ENCODE measurements around the gene TRMO.

TRMO gene

DNA sequence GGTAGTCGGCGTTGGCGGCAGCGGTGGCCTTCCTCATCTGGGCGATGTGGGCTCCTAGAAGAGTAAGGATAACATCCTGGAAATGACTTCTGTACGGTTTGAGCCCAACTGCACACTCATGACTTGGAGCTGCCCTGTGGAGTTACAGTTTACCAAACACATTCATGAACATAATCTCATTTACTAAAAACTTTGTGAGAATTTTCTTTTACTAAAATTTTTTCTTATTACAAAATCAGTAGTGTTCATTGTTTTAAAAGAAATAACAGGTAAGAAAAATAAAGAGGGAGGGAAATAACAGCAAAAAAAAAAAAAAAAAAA is 63.9 kb downstream of the TRMO start:
- CTCF ChIA-PET = no interaction called here
- no peak overlapping the region for H3K4me3 ChIP-seq (ENCODE audit: low read depth, low read length)
- DNase-seq (ENCODE audit: low read depth, low spot score) = no peak
- POLR2A ChIA-PET = no interaction called here
- TF ChIP-seq, protein P1, sequence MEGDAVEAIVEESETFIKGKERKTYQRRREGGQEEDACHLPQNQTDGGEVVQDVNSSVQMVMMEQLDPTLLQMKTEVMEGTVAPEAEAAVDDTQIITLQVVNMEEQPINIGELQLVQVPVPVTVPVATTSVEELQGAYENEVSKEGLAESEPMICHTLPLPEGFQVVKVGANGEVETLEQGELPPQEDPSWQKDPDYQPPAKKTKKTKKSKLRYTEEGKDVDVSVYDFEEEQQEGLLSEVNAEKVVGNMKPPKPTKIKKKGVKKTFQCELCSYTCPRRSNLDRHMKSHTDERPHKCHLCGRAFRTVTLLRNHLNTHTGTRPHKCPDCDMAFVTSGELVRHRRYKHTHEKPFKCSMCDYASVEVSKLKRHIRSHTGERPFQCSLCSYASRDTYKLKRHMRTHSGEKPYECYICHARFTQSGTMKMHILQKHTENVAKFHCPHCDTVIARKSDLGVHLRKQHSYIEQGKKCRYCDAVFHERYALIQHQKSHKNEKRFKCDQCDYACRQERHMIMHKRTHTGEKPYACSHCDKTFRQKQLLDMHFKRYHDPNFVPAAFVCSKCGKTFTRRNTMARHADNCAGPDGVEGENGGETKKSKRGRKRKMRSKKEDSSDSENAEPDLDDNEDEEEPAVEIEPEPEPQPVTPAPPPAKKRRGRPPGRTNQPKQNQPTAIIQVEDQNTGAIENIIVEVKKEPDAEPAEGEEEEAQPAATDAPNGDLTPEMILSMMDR (IDR thresholded peaks at IDR 0.05; ENCODE audit: insufficient read depth, low read length, missing control alignments) = no peak

DNA sequence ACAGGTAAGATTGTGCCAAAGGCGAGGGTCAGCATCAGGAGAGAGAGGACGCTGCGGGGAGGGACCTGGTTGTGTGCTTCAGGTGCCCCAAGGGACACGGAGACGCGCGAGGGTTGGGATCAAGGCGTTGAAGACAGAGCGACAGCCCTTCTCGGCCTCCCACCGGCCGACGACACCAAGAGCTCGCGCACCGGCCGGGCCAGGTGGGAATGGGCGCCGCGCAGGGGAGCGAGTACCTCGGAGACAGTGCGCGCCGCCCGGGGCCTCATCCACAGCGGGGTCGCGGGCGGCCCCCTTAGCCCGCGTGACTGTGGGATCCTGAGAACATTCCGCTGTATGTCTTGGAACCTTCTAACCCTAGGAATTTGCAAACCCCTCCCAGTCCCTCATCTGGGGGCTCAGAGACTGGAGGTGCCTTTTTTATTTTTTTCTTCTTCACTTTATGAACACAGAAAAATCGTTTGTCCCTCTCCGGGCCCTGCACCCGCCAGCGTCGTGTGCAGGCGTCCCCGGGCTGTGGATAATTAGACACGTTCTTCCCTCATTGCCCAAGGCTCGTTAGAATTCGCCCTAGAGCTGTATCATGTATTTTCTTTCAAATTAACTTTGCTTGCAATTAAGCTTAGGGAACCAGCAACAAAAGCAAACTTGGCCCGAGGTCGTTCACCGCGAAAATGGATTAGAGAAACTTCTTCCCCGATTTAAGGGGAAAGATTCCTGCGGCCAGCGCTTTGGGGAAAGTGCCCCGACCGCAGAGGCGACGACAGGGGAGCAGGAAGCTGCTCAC is 64.5 kb downstream of the TRMO start:
- H3K4me3 ChIP-seq (ENCODE audit: low read depth, low read length) = no peak overlapping the region
- TF ChIP-seq, protein P1 (IDR thresholded peaks at IDR 0.05; ENCODE audit: insufficient read depth, low read length, missing control alignments) = no peak
- ChIA-PET POLR2A (no interaction called here), CTCF (no interaction called here)
- DNase-seq (ENCODE audit: low read depth, low spot score) = no peak

DNA sequence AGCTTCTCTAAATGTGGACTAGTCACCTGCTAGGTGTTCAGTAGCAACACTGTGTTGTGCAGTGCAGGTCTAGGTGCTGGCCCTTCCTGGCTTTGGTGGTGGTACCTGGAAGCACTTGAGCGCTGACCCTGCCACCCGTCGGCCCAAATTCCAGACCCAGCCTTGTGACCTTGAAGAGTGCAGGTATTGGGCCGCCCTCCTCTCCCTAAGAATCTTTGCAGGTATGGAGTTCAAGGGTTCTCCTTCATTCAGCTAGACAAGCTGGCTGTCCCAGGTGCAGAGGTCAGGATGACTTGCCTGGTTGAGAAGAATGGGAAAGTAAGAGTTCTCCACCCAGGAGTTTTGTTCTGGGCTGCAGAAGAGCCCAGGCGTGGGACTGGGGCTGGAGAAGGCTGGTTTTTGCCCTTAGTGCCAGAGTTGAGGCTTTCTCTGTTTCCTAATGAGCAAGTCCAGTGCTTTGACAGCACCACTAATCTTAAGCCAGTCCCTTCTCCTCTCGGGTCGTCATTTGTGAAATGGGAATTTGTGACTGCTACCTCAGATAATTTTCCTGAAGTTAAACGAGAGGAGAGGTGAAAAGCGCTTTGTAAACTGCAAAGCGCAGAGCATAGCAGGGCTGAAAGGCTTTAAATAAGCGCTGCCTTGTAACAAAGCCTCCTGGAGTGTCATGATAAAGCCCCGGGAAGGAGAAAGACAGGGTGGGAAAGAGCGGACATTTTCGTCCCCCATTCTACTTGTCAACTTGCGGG is 65.3 kb downstream of the TRMO start:
- H3K4me3 ChIP-seq (ENCODE audit: low read depth, low read length) = no peak overlapping the region
- TF ChIP-seq, protein P1 (IDR thresholded peaks at IDR 0.05; ENCODE audit: insufficient read depth, low read length, missing control alignments) = no peak
- POLR2A ChIA-PET = no interaction called here
- CTCF ChIA-PET = interaction anchor here (0.5 kb wide), 1 partner anchor 145 kb away, joined by 3 read pairs; no protein-coding TSS in a partner anchor
- DNase-seq (ENCODE audit: low read depth, low spot score) = no peak

DNA sequence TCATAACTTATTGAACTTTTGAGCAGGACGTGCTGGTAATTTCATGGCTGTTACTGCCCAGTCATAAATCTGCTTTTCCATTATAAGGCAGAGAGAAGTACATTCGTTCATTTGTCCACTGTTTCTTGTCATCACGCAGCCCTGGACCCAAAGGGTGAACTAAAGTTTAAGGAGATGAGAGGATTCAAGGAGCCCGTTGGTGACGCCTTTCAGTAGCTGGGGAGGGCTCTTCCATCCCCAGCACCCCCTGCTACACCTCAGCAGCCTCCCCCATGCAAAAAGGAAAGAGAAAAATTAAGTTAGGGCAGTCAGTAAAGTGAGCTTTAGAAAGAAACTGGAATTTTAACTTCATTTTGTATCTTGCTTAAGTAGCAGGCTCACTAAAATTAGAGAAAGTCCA is 66.4 kb downstream of the TRMO start:
- CTCF ChIA-PET = no interaction called here
- POLR2A ChIA-PET = no interaction called here

DNA sequence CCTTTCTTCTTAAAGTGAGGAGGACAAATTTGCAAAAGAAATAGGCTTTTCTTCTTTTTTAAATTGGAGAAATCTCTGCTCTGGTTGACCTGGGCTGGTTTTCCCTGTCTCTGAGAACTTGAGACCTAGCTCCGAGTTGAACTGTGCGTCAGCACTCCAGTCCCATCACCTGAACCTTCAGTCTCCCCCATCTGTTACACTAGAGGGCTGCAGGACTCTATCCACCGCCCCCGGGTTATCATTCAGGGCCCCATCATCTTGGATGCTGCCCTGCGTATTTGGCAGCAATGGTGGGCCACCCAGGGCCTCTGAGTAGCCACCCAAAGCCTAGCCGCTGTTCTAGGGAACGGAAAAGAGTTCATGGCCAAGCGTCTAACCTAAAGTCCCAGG is 66.8 kb downstream of the TRMO start:
- no peak overlapping the region for H3K4me3 ChIP-seq (ENCODE audit: low read depth, low read length)
- ChIA-PET CTCF (no interaction called here), POLR2A (no interaction called here)
- TF ChIP-seq, protein P1 (IDR thresholded peaks at IDR 0.05; ENCODE audit: insufficient read depth, low read length, missing control alignments) = no peak
- no peak for DNase-seq (ENCODE audit: low read depth, low spot score)

More for the DNA sequence above, 66.4 kb downstream of the TRMO start:
- TF ChIP-seq, protein P1 (IDR thresholded peaks at IDR 0.05; ENCODE audit: insufficient read depth, low read length, missing control alignments) = no peak
- no peak for DNase-seq (ENCODE audit: low read depth, low spot score)
- H3K4me3 ChIP-seq (ENCODE audit: low read depth, low read length) = no peak overlapping the region

DNA sequence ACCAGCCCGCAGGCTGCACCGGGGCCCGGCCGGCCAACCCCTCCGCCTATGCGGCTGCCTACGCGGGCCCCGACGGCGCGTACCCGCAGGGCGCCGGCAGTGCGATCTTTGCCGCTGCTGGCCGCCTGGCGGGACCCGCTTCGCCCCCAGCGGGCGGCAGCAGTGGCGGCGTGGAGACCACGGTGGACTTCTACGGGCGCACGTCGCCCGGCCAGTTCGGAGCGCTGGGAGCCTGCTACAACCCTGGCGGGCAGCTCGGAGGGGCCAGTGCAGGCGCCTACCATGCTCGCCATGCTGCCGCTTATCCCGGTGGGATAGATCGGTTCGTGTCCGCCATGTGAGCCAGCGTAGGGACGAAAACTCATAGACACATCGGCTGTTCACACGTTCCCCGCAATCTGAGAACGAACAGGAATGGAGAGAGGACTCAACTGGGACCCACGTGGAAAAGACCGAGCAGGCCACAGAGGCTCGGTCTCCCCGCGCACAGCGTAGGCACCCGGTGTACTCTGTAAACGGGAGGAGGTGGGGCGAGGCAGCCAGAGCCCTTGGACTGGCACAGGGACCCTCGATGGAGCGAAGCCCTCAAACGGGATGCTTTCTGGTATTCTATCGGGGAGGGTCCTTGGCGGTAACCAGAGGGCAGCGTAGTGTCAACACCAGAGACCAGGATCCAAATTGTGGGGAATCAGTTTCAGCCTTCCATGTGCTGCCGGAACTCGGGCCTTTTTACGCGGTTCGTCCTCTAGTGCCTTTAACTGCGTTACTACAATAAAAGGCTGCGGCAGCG is 67.4 kb downstream of the TRMO start:
- H3K4me3 ChIP-seq (ENCODE audit: low read depth, low read length) = no peak overlapping the region
- ChIA-PET CTCF (interaction anchor here (1.1 kb wide), 1 partner anchor 46 kb away, joined by 3 read pairs; no protein-coding TSS in a partner anchor), POLR2A (no interaction called here)
- no peak for DNase-seq (ENCODE audit: low read depth, low spot score)
- TF ChIP-seq, protein P1 (IDR thresholded peaks at IDR 0.05; ENCODE audit: insufficient read depth, low read length, missing control alignments) = no peak
